Osteocyte (in vitro differentiated cells): ENCODE measurements around the gene PPP1R1C. TPM values are rescaled to one million over a fixed set of nuclear protein-coding genes. Genes with fewer than 3 reads are reported as not detected.
A peak's percentile ranks its signal among the peaks of the same experiment; 100 is the strongest.

Experiments
- DNase-seq: peaks from one replicate; pipeline ENCODE4 v3.0.0; 2021; ENCODE audit warnings: mixed read lengths; ENCODE audit not compliant: unreplicated experiment; ENCODE audit errors: extremely low spot score
- H3K27ac Mint-ChIP-seq: one replicate; pipeline ENCODE4 v1.8.0; 2021; ENCODE audit warnings: mild to moderate bottlenecking, mixed read lengths; ENCODE audit not compliant: unreplicated experiment
- H3K27me3 Mint-ChIP-seq: one replicate; pipeline ENCODE4 v1.8.0; 2021; ENCODE audit warnings: mixed read lengths; ENCODE audit not compliant: unreplicated experiment
- H3K36me3 Mint-ChIP-seq: one replicate; pipeline ENCODE4 v1.8.0; 2021; ENCODE audit warnings: mixed read lengths; ENCODE audit not compliant: unreplicated experiment
- H3K4me1 Mint-ChIP-seq: one replicate; pipeline ENCODE4 v1.8.0; 2021; ENCODE audit warnings: mixed read lengths; ENCODE audit not compliant: unreplicated experiment
- H3K4me3 Mint-ChIP-seq: one replicate; pipeline ENCODE4 v1.8.0; 2021; ENCODE audit warnings: mild to moderate bottlenecking, moderate library complexity, mixed read lengths; ENCODE audit not compliant: unreplicated experiment
- H3K9me3 Mint-ChIP-seq: one replicate; pipeline ENCODE4 v1.8.0; 2021; ENCODE audit warnings: mixed read lengths; ENCODE audit not compliant: unreplicated experiment
- CTCF ChIP-seq: fragments of 200-600 bp; sonication (generic); IDR thresholded peaks from 2 replicates; pipeline ENCODE4 v1.5.0; 2021; ENCODE audit warnings: antibody characterized with exemption, mild to moderate bottlenecking, moderate library complexity
- total RNA-seq: library from RNA; stranded (reverse); gene quantifications from 2 replicates; pipeline ENCODE4 v1.2.1, GENCODE V29; 2021

Gene PPP1R1C
- total RNA-seq, 1 donor from 2014 or later = 1.6 TPM

GRCh38 chr2:182064019-182064778 lies 78.5 kb downstream of the PPP1R1C start:
- H3K4me3 Mint-ChIP-seq = no peak overlapping the region
- no peak overlapping the region for H3K27ac Mint-ChIP-seq
- TF ChIP-seq CTCF = no peak

GRCh38 chr2:182066400-182067087 lies 80.9 kb downstream of the PPP1R1C start:
- DNase-seq = no peak
- Mint-ChIP-seq H3K27ac (peak overlapping the region; percentile 54), H3K27me3 (no peaks in the 10 kb centered on the region), H3K36me3 (no peaks in the 10 kb centered on the region), H3K4me3 (no peak overlapping the region), H3K4me1 (peaks cover 21% of the 10 kb centered on the region), H3K9me3 (no peaks in the 10 kb centered on the region)
- TF ChIP-seq CTCF = no peak

More at GRCh38 chr2:182064019-182064778, 78.5 kb downstream of the PPP1R1C start:
- no peak for DNase-seq
- Mint-ChIP-seq H3K4me1 (peaks cover 20% of the 10 kb centered on the region), H3K9me3 (no peaks in the 10 kb centered on the region), H3K36me3 (no peaks in the 10 kb centered on the region), H3K27me3 (no peaks in the 10 kb centered on the region)

GRCh38 chr2:182067393-182067792 lies 81.7 kb downstream of the PPP1R1C start:
- Mint-ChIP-seq H3K9me3 (no peaks in the 10 kb centered on the region), H3K4me3 (no peak overlapping the region), H3K27ac (no peak overlapping the region), H3K36me3 (no peaks in the 10 kb centered on the region), H3K27me3 (no peaks in the 10 kb centered on the region), H3K4me1 (peaks cover 23% of the 10 kb centered on the region)
- TF ChIP-seq CTCF = no peak
- DNase-seq = no peak

GRCh38 chr2:182068811-182069210 lies 83.2 kb downstream of the PPP1R1C start:
- peaks cover 36% of the 10 kb centered on the region for H3K4me1 Mint-ChIP-seq
- no peak overlapping the region for H3K4me3 Mint-ChIP-seq
- DNase-seq = no peak
- no peaks in the 10 kb centered on the region for H3K27me3 Mint-ChIP-seq
- no peak overlapping the region for H3K27ac Mint-ChIP-seq
- no peaks in the 10 kb centered on the region for H3K9me3 Mint-ChIP-seq
- no peak for TF ChIP-seq CTCF
- H3K36me3 Mint-ChIP-seq = no peaks in the 10 kb centered on the region

GRCh38 chr2:182069416-182069815 lies 83.8 kb downstream of the PPP1R1C start:
- H3K27ac Mint-ChIP-seq = no peak overlapping the region
- no peak for DNase-seq
- H3K9me3 Mint-ChIP-seq = no peaks in the 10 kb centered on the region
- H3K4me3 Mint-ChIP-seq = no peak overlapping the region
- H3K27me3 Mint-ChIP-seq = no peaks in the 10 kb centered on the region
- H3K4me1 Mint-ChIP-seq = peaks cover 36% of the 10 kb centered on the region
- no peaks in the 10 kb centered on the region for H3K36me3 Mint-ChIP-seq
- no peak for TF ChIP-seq CTCF
